GM19328 (cell line): ENCODE data around the gene WASF3.

Source experiments
- ATAC-seq: cut with Tn5 transposase; IDR thresholded peaks from one replicate; pipeline ENCODE4 v1.9.1; 2021; ENCODE audit warnings: mild to moderate bottlenecking, moderate library complexity; ENCODE audit not compliant: unreplicated experiment

The WASF3 gene

DNA sequence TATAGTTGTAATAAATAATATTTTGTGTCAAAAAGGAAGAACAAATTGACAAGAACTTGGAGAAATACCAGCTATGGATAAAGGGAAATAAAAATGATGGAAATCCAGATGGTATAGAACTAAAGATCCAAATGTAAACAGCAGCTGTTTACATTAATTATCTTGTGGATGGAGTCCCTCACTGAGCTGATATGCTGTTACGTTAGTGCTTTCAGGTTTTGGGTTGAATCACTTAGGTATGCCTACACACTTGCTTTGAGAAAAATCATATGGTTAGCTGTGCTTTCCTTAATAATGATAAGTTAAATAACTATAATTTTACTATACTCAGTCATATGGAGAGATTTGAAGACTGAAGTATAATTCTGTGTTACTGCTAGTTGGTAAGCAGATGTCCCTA is 27.7 kb downstream of the WASF3 start:
- no peak for ATAC-seq

DNA sequence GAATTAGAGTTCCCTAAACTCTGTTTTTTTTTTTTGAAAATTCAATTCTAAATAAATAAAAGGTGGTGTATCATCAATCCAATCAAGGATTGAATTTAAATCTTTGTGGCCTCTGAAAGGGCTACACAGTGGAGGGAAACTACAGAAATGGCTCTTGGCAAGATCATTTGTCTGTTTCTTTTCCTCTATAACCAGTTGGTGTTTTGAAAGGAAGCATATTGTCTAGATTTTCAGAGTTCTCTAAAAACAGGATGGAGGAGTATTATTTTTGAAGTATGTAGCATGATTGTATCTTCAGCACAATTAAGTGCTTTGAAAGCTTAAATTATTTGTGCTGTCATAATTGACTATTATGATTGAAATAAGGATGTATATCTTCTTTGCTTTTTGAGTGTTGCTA is 29.8 kb downstream of the WASF3 start:
- no peak for ATAC-seq

DNA sequence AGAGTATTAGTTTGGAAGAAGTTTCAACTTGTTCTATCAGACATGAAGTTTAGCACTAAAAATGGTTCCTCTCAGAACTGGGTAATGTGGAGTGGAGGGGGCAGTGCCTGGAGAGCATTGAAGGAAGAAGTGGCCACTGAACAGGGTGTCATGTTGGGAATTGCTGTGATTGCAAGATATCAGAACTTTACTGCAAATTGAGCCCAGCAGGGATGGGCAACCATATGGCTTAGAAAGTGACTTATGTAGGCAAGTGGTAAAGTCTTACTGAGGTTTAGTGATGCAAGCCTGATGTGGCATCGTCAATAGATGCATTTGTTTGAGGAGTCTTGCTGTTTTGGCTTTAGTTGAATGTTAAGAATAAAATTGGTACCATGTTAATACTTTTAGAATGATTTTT is 31.7 kb downstream of the WASF3 start:
- ATAC-seq: no peak

DNA sequence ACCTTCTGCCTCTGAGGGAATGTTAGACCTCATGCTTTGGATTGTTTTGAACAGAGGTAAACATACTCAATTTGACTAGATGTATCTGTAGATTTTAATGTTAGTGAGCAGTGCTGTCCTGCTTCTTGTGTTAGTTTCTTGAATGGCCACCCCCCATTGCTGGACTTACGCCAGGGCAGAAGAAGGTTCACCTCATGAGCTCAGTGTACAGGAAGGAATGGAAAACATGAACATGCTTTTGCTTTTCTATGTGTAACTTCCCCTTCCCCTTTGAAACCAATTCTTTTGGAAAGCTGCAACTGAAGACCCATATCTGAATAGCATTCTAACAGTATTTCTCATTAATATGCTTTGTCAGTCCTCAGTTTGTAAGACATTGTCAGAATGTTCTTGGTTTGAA is 32.3 kb downstream of the WASF3 start:
- no peak for ATAC-seq

DNA sequence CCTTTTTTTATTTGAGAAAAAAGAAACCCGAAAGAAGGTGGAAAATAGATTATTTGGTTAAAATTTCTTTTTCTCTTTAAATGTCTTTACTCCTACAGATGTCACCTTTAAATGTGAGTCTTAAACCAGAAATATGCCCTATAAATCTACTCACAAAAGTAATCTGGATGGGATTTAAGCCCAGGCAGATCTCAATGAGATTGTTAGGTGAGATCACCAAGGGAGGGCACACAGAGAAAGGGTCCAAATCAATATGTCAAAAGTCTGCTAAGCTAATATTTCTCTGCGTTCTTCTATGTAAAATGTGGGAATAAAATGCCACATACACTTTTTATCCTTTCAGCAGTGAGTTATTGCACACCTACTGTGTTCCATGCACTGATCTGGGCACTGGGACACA is 32.9 kb downstream of the WASF3 start:
- no peak for ATAC-seq

DNA sequence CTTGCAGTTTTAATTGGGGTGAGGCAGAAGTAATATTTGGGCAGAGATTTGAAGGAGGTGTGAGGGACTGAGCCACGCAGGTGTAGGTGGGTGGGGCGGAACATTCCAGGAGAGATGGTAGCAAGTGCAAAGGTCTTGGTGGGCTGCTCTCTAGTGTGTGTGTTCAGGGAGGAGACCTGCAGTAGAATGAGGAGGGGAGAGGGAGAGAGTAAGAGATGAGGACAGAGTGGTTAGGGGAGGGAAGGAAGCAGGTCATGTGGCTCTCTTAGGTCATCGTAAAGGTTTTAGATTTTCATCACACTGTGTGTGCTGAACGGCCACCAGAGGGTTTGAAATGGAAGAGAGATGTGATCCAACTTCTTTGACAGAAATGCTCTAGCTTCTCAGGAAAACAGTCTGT is 33.5 kb downstream of the WASF3 start:
- ATAC-seq: no peak

DNA sequence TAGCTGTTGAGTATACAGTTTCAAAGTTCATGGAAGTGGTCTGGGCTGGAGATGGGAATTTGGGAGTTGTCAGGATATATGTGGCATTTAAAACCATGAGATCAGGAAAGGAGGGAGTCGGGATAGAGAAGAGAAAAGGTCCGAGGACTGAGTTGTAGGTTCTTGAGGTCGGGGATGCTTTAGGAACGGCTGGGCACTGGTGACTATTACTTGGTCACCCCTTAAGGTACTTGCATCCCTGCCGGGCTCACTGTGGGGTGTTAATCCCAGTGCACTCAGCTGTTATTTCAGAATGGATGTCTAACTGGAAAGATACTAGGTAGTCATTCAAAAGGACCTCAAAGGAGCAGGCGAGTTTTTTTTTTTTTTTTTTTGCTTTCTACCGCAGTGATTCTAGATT is 34.2 kb downstream of the WASF3 start:
- ATAC-seq: no peak

DNA sequence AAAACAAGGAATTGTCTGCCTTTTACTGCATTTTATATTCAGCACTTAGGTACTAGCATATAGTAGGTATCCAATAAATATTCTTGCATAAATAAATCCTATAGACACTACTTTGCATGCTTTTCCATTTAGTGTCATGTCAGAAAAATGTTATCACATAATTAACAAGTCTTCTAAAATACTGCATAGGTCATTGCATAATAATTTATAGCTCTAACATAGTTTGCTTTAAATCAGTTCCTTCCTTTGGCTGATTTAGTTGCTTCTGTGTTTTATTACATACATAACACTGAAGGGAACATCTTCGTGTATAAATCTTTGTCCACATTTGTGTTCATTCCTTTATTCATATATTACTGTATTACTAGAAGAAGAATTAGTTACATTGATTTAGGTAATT is 36.2 kb downstream of the WASF3 start:
- no peak for ATAC-seq

DNA sequence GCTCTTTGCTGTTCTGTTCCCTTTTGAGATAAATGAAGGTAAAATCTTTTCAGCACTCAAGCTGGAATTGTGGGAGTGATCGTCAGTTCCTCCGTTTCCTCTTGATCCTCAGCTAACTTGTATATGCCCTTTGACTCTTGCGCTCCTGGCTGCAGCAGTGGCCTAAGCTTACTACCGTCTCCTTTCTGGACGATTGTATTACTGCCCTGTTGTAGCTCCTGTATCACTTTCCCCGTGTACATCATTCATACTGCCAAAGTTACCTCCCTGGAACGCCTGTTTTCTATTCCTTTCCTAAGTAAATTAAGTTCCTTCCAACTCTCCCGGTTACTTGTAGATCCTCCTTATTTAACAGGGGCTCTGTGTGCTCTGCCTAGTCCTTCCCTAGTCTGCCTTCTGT is 36.9 kb downstream of the WASF3 start:
- ATAC-seq: no peak

DNA sequence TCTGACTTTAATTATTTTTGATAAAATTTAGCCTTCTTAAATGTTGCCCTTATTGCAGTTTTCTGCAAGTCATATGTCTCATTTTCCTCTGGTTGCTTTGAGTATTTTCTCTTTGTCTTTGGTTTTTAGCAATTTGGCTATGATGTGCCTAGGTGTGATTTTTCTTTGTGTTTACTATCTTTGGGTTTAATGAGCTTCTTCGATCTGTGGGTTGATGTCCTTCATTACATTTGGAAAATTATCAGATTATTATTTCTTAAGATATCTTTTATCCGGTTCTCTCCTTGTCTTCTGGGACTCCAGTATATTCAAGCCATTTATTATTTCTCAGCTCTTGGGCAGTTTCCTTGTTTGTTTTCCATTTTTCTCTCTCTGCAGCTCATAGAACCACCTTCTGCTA is 39.0 kb downstream of the WASF3 start:
- no peak for ATAC-seq

DNA sequence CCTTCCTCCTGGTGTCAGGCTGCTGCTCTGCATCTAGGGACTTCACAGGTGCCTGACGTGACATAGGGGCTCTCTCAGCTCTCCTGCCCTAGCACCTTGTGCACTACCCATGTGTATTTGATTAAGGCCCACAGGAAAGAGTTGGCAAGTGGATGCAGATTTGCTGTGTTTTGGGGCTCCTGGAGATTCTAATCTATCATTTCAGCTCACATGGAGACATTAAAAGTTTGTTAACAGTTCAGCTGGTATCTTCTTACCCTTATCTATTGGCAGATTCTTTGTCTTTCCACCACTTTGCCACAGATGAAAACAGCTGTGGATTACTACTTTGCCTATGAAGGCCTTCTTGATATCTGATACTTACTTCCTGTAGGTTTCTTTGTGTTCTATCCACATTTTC is 41.9 kb downstream of the WASF3 start:
- ATAC-seq: no peak

DNA sequence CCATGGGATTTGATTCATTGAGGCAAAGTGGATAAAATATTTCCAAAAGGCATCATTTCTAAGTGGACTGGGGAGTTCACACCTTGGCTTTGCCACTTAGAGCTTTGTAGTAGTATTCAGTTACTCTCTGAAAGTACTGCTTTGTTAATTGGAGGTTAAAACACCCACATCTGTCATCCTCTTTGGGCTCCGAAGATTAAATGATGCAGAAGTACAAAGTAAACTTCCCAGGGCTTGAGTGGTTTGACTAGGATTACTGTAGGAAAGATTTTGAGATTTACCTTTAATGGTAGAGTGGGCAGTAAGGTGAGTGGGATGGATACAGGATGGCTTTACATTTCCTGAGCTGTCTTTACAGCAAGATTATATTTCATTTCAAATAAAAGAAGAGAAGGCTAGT is 42.4 kb downstream of the WASF3 start:
- no peak for ATAC-seq

DNA sequence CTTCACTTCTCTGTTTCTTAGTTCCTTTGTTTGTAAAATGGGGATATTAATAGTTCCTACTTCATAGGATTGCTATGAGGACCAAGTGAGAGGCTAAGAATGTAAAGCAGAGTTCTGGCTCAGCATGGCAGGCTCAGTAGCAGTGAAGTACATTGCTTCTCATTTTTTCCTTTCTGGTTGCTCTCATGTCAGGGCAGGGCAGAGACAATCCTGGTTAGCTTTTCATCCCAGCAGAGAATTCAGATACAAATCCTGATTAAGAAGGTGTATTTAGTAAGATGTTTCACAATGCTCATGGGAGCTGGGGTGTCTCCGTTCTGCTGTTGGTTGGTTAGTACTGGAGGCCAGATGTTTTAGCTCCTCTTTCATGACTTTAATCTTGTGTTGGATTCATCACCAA is 42.9 kb downstream of the WASF3 start:
- no peak for ATAC-seq

DNA sequence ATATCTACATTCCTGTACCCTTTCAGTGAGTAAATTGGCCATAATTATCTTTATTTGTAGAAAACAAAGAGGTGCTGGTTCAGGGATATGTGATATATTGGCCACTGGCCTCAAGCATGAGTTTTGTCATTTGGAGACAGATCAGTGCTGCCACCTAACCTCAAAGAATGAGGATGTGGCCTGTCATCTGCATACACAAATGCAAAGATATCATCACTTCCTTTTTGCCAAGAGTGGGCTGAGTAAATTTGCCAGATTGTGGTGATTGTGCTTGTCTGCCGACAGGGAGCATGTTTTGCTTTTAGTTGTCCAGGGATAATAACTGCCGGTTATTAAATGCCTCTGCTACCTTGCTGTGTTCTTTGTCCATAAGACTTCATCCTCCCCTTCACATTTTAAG is 44.2 kb downstream of the WASF3 start:
- ATAC-seq: no peak

DNA sequence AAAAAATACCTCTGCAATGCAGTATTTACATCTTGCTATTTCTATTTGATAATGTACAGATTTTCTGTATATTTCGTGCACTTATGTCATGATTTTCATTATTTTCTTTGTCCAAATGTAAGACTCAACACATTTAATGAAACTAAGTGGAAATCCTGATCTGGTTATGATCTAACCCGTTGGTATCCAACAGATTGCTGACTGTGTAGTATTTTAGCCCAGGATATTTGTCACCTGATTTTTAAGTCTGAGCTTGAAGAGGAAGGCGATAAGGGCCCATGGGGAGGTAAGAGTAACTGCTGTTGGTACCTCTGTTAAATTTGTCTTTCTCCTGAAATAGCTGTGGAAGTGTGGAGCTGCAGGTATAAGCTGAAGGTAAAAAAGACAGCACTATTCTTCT is 45.3 kb downstream of the WASF3 start:
- ATAC-seq: no peak

DNA sequence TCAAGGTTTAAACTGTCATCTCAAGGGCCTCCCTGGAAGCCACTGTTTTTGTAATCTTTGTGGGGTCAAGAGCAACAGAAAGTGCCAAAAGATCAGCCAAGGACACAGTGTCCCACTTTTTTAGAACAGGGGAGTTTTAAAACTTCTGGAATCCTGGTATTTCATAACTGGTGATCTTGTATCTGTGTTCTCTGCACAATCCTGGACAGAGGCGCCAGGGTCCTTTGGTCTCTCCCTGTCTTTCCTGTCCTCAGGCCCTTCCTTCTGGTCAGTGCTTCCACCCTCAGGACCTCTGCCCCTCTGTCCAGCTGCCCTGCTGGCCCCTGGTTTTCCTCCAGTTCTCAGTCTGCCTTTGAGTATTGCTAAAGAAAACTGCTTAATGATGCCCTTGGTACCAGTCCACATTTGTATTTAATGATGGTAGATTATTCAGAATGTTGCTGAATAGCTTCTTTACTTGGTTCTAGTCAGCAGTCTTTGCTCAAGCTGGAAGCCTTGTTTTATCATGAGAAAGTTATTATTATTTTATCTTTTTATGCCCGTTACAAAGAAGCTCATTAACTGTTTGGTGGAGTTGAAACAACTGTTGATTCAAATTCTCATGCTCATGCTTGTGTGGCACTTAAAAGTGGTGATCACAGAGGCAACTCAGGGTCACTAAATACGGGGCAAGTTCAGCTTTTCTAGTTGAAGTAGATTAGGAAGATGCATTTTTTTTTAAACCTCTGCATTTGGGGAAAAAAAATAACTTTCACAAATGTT is 47.5 kb downstream of the WASF3 start:
- ATAC-seq: no peak

DNA sequence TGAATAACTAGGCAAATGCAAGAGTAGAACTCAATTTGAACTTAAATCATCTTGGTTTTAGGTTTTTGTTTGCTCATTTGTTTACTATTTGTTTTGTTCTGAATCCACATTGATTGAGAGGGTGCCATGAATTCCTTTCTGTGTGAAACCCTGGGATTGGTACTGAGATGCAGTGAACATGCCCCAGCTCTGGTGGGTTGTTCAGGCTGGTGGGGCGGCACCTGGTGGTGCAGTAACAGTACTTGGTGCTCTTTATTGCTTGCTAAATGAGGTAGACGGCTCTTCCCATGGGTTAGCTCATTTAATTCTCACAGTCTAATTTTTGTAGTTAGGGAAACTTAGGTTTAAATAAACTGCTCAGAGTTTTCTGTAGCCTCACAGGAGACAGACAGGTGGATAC is 48.4 kb downstream of the WASF3 start:
- ATAC-seq: no peak

DNA sequence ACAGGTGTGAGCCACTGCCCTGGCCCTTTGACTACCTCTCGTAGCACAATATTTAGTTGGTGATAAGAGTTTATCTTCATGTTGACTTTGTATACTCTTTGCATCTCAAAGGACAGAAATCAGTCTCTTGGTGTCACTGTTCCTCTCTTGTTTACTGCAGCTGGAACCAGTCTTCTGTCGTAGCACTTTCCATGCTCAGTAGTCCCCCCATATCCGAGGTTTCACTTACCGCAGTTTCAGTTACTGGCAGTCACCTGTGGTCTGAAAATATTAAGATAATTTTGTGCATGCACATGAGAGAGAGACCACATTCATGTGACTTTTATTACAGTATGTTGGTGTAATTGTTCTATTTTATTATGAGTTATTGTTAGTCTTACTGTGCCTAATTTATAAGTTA is 49.1 kb downstream of the WASF3 start:
- ATAC-seq: no peak

DNA sequence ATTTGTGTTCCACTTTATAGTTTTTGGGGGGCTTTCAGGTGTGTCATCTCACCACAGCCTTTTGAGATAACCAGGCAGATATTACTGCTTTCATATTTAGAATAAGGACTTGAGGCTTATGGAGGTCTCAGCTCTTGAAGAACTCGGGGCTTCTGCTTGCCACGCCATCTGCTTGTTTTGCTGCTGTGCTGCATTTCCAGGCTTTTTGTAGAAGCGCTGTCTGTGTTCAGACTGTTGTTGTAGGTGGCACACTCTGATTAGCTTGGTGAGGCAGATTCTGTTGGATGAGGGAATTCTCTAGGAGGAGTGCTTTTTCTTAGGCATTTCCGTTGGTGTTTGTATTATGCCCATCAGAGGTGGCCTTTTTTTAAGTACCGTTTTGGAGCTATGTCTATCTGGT is 57.2 kb downstream of the WASF3 start:
- ATAC-seq: no peak

DNA sequence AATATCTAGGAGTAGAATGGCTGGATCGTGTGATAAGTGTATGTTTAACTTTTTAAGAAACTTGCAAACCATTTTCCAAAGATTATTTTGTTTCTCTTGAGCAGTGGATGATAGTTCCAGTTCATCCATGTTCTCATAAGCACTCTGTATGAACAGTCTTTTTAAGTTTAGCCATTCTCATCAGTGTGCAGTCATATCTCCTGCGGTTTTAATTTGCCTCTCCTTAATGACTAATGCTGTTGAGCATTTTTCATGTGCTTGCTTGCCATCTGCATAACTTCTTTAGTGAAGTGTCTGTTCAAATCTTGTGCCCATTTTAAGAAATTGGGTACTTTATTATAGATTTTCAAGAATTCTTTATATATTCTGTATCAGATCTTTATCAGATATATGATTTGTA is 58.6 kb downstream of the WASF3 start:
- ATAC-seq: no peak

DNA sequence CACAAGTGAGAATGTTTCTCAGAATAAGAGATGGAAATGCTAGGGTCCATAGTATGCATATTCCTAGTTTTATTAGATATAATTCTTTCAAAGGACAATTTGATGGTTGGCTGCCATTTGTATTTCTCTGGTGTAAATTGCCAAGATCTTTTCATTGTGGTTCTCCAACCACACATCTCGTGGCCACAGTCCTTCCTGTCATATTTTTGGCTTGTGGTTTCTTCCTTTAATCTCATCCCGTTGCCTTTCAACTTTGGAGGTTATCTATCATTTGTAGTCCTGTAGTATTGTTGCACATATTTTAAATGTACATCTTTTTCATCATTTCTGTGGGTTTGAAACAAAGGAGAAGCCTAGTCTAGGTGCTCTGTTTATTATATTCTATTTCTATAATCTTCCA is 61.2 kb downstream of the WASF3 start:
- no peak for ATAC-seq

DNA sequence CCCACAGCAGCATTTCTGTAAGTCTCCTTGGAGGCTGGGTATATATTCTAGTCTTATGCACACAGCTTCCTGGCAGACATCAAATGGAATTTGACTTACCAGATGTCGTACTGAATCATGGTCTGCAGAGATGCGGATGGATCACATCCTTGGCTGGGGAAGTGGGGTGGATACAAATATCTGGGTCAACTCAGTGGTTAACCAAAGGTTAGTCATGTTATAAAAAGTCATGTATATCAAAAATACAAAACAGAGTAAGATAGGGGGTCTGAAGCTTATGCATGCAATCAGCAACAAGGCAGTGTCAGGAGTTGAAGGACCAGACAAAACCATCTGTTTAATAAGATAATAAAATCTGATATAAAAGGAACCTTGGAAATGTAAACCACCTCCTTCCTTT is 61.9 kb downstream of the WASF3 start:
- no peak for ATAC-seq

DNA sequence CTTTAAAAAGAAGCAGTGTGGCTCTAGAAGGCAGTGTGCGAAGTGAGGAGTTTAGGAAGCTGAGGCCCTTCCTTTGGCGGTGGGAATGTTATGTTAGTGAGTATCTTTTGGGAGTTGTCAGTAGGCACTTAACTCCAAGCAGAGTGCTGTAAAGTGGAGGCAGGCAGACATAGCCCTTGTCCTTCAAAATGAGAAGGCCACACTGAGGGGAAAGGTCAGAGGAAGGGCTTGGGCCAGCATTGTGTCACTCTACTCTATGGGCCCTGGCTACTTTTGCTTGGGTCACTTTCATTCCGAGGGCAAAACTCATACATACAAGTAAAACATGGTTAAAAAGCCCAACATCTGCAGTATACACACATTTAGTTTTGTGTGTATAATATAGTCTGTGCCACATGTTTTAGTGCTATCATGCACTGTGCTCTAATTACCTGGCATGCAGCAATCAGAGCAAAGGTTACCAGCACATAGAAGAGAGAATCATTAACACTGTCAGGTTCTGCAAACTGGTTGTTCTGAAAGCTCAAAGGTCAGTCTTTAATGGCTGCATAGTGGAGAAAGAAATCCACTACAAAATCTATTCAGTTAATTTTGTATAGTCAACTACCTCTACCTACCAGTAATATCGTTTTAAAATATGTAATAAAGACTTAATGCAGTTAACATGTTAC is 64.4 kb downstream of the WASF3 start:
- no peak for ATAC-seq
